Endothelial cell of umbilical vein (primary cell): ENCODE results near the gene FAM83D. TPM values are rescaled to one million over a fixed set of nuclear protein-coding genes. Genes with fewer than 3 reads are reported as not detected.

ENCODE experiments used
- BruUV-seq: library from RNA; stranded (reverse); fragments of 400-500 nt; replicated peaks from 2 replicates; lab custom pipeline; 2021; lab: Mats Ljungman, UMichigan
- CTCF ChIA-PET: fragments of 300-600, 350-600 bp; sonication (Branson Sonifier 250); formaldehyde crosslinking; loops from one replicate; lab custom pipeline; 2021; ENCODE audit warnings: antibody characterized with exemption, inconsistent platforms; lab: Charles Lee
- POLR2A ChIA-PET: fragments of 300-600, 350-600 bp; sonication (Branson Sonifier 250); formaldehyde crosslinking; loops from one replicate; lab custom pipeline; 2021; ENCODE audit warnings: antibody characterized with exemption, inconsistent platforms; lab: Charles Lee
- DNase-seq: peaks from one replicate; pipeline ENCODE4 v3.0.0-alpha.2; 2011; ENCODE audit warnings: low read depth, low spot score
- FAIRE-seq: peaks from 2 replicates; lab custom pipeline; 2011; peaks lifted over from hg19 to GRCh38; lab: Jason Lieb, UNC
- H2AFZ ChIP-seq: 2 replicates; pipeline ENCODE4 v1.6.0; 2012; ENCODE audit warnings: low read depth, low read length, control low read depth, inconsistent platforms
- H3K27ac ChIP-seq: 2 replicates; pipeline ENCODE4 v1.5.1; 2011; ENCODE audit warnings: low read depth, mild to moderate bottlenecking, control low read depth, low read length, moderate library complexity; ENCODE audit not compliant: insufficient read depth
- H3K27me3 ChIP-seq, 2 experiments: 2 replicates each; pipeline versions ENCODE4 v1.6.0 to v1.6.1; 2011; ENCODE audit warnings: low read length in 2 of 2, mixed read lengths in 1 of 2; ENCODE audit not compliant: control insufficient read depth in 2 of 2, insufficient read depth in 2 of 2
- H3K36me3 ChIP-seq, 2 experiments: 2 replicates in 1 of 2; 3 replicates in 1 of 2; pipeline ENCODE4 v1.5.1; 2011; ENCODE audit warnings: low read length in 2 of 2, mild to moderate bottlenecking in 1 of 2, moderate library complexity in 1 of 2; ENCODE audit not compliant: control insufficient read depth in 2 of 2, insufficient read depth in 2 of 2; ENCODE audit errors: extremely low read depth in 1 of 2
- H3K4me1 ChIP-seq: 3 replicates; pipeline ENCODE4 v1.5.1; 2011; ENCODE audit warnings: mild to moderate bottlenecking, low read length; ENCODE audit not compliant: control insufficient read depth, insufficient read depth; ENCODE audit errors: extremely low read depth
- H3K4me2 ChIP-seq: 2 replicates; pipeline ENCODE4 v1.6.1; 2011; ENCODE audit warnings: low read length, control low read depth, mixed read lengths; ENCODE audit not compliant: insufficient read depth
- H3K4me3 ChIP-seq, 3 experiments: fragments of 200-600 bp in 1 of 3; sonication (generic), shearing (Covaris generic) in 1 of 3; replicated peaks in 1 of 3; 2 replicates each; pipeline ENCODE4 v1.5.1; 2011 to 2016; ENCODE audit warnings: control low read depth in 3 of 3, low read length in 3 of 3, mild to moderate bottlenecking in 2 of 3, inconsistent platforms in 1 of 3, low read depth in 1 of 3, moderate library complexity in 1 of 3; ENCODE audit not compliant: insufficient read depth in 1 of 3
- H3K79me2 ChIP-seq: 2 replicates; pipeline ENCODE4 v1.6.0; 2012; ENCODE audit warnings: low read length, inconsistent platforms; ENCODE audit not compliant: control insufficient read depth, insufficient read depth
- H3K9ac ChIP-seq: replicated peaks from 2 replicates; pipeline ENCODE3; 2011; ENCODE audit warnings: low read length, control low read depth; ENCODE audit not compliant: insufficient read depth; ENCODE audit errors: extremely low read depth
- H3K9me1 ChIP-seq: replicated peaks from 3 replicates; pipeline ENCODE4 v1.6.0; 2011; ENCODE audit warnings: mild to moderate bottlenecking, low read length; ENCODE audit not compliant: control insufficient read depth, insufficient read depth; ENCODE audit errors: extremely low read depth
- H3K9me3 ChIP-seq: replicated peaks from 2 replicates; pipeline ENCODE4 v1.5.1; 2012; ENCODE audit warnings: low read length, inconsistent platforms; ENCODE audit not compliant: control insufficient read depth, insufficient read depth
- H4K20me1 ChIP-seq: replicated peaks from 2 replicates; pipeline ENCODE3; 2011; ENCODE audit warnings: mild to moderate bottlenecking, low read length; ENCODE audit not compliant: control insufficient read depth, insufficient read depth; ENCODE audit errors: extremely low read depth
- EZH2 ChIP-seq: IDR thresholded peaks from 2 replicates; pipeline ENCODE4 v1.6.1; 2012; ENCODE audit warnings: borderline replicate concordance, low read depth, mild to moderate bottlenecking, moderate library complexity, low read length, inconsistent platforms; ENCODE audit not compliant: severe bottlenecking
- FOS ChIP-seq: IDR thresholded peaks from 2 replicates; pipeline ENCODE4 v1.6.1; 2011; ENCODE audit warnings: mild to moderate bottlenecking, low read length, moderate library complexity, borderline replicate concordance; ENCODE audit not compliant: insufficient read depth
- GATA2 ChIP-seq: IDR thresholded peaks from 2 replicates; pipeline ENCODE4 v1.7.0; 2011; ENCODE audit warnings: low read depth, mild to moderate bottlenecking, moderate library complexity, mixed read lengths, low read length; ENCODE audit not compliant: insufficient read length, insufficient read depth
- JUN ChIP-seq: IDR thresholded peaks from 2 replicates; pipeline ENCODE4 v1.6.1; 2011; ENCODE audit warnings: borderline replicate concordance, low read depth; ENCODE audit not compliant: insufficient read length, insufficient read depth
- MYC ChIP-seq: IDR thresholded peaks from one replicate; pipeline ENCODE4 v1.6.1; 2011; ENCODE audit warnings: mild to moderate bottlenecking, low read depth, low read length
- POLR2A ChIP-seq: IDR thresholded peaks from 2 replicates; pipeline ENCODE4 v1.6.1; 2012; ENCODE audit warnings: low read depth, mild to moderate bottlenecking, control low read depth, low read length
- POLR2AphosphoS5 ChIP-seq: IDR thresholded peaks from 2 replicates; pipeline ENCODE4 v1.6.1; 2012; ENCODE audit warnings: low read depth, mild to moderate bottlenecking, control low read depth, low read length, moderate library complexity; ENCODE audit not compliant: insufficient read depth
- dilution Hi-C: fragments of 300-500 bp; cut with MboI; formaldehyde crosslinking; loops from one replicate; pipeline ENCODE4 v1.15.0; 2019; ENCODE audit warnings: low sequenced_read_pairs; ENCODE audit not compliant: extremely low pct_ligation_motif_present
- intact Hi-C: fragments of 100-400 bp; cut with micrococcal nuclease; formaldehyde crosslinking; loops from one replicate; pipeline ENCODE4 v1.10.0; 2022
- polyA plus RNA-seq, 4 experiments: library from polyadenylated mRNA; depleted of rRNA in 3 of 4; stranded (reverse) in 3 of 4; unstranded in 1 of 4; fragments of >200 nt; gene quantifications; 2 replicates each; pipeline versions ENCODE4 v1.2.1 to v1.2.3, GENCODE V29; 2011 to 2012; ENCODE audit warnings: missing spikeins in 1 of 4
- total RNA-seq: library from RNA; stranded (reverse); gene quantifications from 2 replicates; pipeline ENCODE4 v1.2.3, GENCODE V29; 2021
- TF ChIP-seq, protein P1 (sequence below): IDR thresholded peaks from 2 replicates; pipeline ENCODE4 v1.6.1; 2011; ENCODE audit not compliant: insufficient read depth, insufficient read length
- TF ChIP-seq, protein P2 (sequence below), 2 donors: IDR thresholded peaks; 1 replicate in 1 of 2; 2 replicates in 1 of 2; pipeline ENCODE4 v1.5.1; 2011; ENCODE audit warnings: low read length in 2 of 2, mild to moderate bottlenecking in 2 of 2, moderate library complexity in 2 of 2, control low read depth in 1 of 2, inconsistent platforms in 1 of 2, low read depth in 1 of 2; ENCODE audit not compliant: insufficient read depth in 1 of 2; ENCODE audit errors: extremely low read depth in 1 of 2

The FAM83D gene
- total and polyA plus RNA-seq, 2 donors (not counting 3 experiments of a cell fraction or from before 2014, with no cell fraction given), result 41.0 to 46.0 TPM

DNA sequence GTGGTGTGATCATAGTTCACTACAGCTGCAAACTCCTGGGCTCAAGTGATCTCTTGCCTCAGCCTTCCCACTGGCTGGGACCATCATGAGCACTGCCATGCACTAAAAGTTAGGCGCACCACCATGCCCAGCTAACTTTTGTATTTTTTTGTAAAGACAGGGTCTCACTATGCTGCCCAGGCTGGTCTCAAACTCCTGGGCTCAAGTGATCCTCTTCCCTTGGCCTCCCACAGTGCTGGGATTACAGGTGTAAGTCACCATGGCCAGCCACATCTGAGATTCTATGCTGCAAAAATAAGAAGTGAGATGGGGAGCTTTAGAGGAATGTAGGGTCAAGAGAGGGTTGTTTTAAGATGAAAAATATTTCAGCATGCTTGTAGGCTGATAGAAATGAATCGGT lies 1.5 kb upstream of the FAM83D start:
- DNase-seq (no peak), FAIRE-seq (no peak)
- H3K9me1 ChIP-seq, result no peaks in the 10 kb centered on the region
- BruUV-seq, result no TSS peak
- TF ChIP-seq, protein P1, sequence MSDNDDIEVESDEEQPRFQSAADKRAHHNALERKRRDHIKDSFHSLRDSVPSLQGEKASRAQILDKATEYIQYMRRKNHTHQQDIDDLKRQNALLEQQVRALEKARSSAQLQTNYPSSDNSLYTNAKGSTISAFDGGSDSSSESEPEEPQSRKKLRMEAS, result no peak
- TF ChIP-seq POLR2AphosphoS5 (no peak), MYC (no peak), GATA2 (no peak), POLR2A (no peak), EZH2 (no peak), FOS (no peak), JUN (no peak)
- TF ChIP-seq, protein P2, sequence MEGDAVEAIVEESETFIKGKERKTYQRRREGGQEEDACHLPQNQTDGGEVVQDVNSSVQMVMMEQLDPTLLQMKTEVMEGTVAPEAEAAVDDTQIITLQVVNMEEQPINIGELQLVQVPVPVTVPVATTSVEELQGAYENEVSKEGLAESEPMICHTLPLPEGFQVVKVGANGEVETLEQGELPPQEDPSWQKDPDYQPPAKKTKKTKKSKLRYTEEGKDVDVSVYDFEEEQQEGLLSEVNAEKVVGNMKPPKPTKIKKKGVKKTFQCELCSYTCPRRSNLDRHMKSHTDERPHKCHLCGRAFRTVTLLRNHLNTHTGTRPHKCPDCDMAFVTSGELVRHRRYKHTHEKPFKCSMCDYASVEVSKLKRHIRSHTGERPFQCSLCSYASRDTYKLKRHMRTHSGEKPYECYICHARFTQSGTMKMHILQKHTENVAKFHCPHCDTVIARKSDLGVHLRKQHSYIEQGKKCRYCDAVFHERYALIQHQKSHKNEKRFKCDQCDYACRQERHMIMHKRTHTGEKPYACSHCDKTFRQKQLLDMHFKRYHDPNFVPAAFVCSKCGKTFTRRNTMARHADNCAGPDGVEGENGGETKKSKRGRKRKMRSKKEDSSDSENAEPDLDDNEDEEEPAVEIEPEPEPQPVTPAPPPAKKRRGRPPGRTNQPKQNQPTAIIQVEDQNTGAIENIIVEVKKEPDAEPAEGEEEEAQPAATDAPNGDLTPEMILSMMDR (IDR thresholded peaks at IDR 0.05; ENCODE audit: extremely low read depth in 1 of 2, insufficient read depth in 1 of 2, low read depth in 1 of 2, low read length in 2 of 2), result no peak
- H3K9me3 ChIP-seq, result no peaks in the 10 kb centered on the region
- peaks cover 32% of the 10 kb centered on the region for H3K79me2 ChIP-seq
- CTCF ChIA-PET, result interaction anchor here (0.7 to 1.0 kb wide), 2 partner anchors 37 to 88 kb away, joined by 3 to 4 read pairs; partner anchors contain the start of gene DHX35
- H3K27ac ChIP-seq, result no peak overlapping the region
- POLR2A ChIA-PET, result no interaction called here
- peaks cover 0 to 4% of the 10 kb centered on the region in 2 experiments for H3K36me3 ChIP-seq
- peaks cover 19% of the 10 kb centered on the region for H3K4me1 ChIP-seq
- H2AFZ ChIP-seq, result no peak overlapping the region
- intact Hi-C loops, result no loop called here
- H3K9ac ChIP-seq, result no peak overlapping the region
- no peak overlapping the region for H3K4me2 ChIP-seq
- H3K27me3 ChIP-seq, result no peaks in the 10 kb centered on the region
- no peak overlapping the region for H3K4me3 ChIP-seq
- H4K20me1 ChIP-seq, result no peaks in the 10 kb centered on the region
- dilution Hi-C loops, result no loop called here
